ENCODE measurements around the gene NKX6-1. TPM values are rescaled to one million over a fixed set of nuclear protein-coding genes. Genes with fewer than 3 reads are reported as not detected.
A peak's percentile ranks its signal among the peaks of the same experiment; 100 is the strongest.

The NKX6-1 gene
- polyA plus RNA-seq, 3 donors, result not detected

DNA sequence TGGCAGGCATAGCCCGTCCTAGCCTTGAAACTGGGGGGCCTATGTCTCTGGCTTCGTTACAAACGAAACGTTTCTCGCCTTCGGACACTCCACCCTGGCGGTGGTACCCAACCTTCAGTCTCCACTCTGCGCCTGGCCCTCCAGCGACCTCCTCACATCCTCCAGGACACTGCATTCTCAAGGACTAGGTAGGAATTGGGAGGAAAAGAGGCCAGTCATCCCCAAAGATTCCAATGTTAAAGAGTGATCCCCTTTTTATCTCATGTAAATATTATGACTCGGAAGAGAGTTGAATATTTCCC lies 2.1 kb upstream of the NKX6-1 start:
- H3K27ac Mint-ChIP-seq, result no peak overlapping the region
- no peaks in the 10 kb centered on the region for H3K36me3 ChIP-seq (replicated peaks in 1 of 2; ENCODE audit: control insufficient read depth in 1 of 2, insufficient read depth in 2 of 2, low read length in 2 of 2)
- no peak overlapping the region for H2AFZ ChIP-seq (ENCODE audit: insufficient read depth, low read depth, low read length, poor library complexity, severe bottlenecking)
- H3K4me3 Mint-ChIP-seq, result peak overlapping the region in 1 of 2 donors; percentile 83
- H3K27me3 Mint-ChIP-seq (ENCODE audit: low read depth in 3 of 3), result peaks cover 88 to 93% (median 90%) of the 10 kb centered on the region in 3 donors
- peaks cover 36 to 38% of the 10 kb centered on the region in 2 donors for H3K4me1 ChIP-seq (ENCODE audit: control insufficient read depth in 1 of 2, insufficient read depth in 2 of 2, low read length in 2 of 2)
- H3K4me1 Mint-ChIP-seq, result peaks cover 42% of the 10 kb centered on the region
- peaks cover 23 to 59% of the 10 kb centered on the region in 2 donors for H3K9me3 ChIP-seq (replicated peaks in 1 of 2; ENCODE audit: control insufficient read depth in 1 of 2, insufficient read depth in 1 of 2, low read length in 2 of 2)
- no peak overlapping the region for H3K27ac ChIP-seq (ENCODE audit: low read depth in 1 of 2, low read length in 2 of 2)
- H3K9ac ChIP-seq (ENCODE audit: insufficient read depth, low read length, poor library complexity, severe bottlenecking), result no peak overlapping the region
- intact Hi-C loops (cut with micrococcal nuclease), result loop anchor here (10.0 kb wide), 2 partner anchors 846 to 856 kb away; no protein-coding TSS in a partner anchor
- 0% methylated on average over 4 of the region's 10 CpGs for WGBS (ENCODE audit: insufficient coverage)
- no peak overlapping the region for H3K4me3 ChIP-seq (replicated peaks in 1 of 3; ENCODE audit: low read depth in 2 of 3, low read length in 3 of 3)
- DNase-seq, result no peak
- TF ChIP-seq, protein P1, sequence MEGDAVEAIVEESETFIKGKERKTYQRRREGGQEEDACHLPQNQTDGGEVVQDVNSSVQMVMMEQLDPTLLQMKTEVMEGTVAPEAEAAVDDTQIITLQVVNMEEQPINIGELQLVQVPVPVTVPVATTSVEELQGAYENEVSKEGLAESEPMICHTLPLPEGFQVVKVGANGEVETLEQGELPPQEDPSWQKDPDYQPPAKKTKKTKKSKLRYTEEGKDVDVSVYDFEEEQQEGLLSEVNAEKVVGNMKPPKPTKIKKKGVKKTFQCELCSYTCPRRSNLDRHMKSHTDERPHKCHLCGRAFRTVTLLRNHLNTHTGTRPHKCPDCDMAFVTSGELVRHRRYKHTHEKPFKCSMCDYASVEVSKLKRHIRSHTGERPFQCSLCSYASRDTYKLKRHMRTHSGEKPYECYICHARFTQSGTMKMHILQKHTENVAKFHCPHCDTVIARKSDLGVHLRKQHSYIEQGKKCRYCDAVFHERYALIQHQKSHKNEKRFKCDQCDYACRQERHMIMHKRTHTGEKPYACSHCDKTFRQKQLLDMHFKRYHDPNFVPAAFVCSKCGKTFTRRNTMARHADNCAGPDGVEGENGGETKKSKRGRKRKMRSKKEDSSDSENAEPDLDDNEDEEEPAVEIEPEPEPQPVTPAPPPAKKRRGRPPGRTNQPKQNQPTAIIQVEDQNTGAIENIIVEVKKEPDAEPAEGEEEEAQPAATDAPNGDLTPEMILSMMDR (IDR thresholded peaks at IDR 0.05), result no peak
- peaks cover 12 to 30% of the 10 kb centered on the region in 2 donors for H3K36me3 Mint-ChIP-seq
- no peaks in the 10 kb centered on the region for H3K79me2 ChIP-seq (ENCODE audit: insufficient read depth, low read length)
- peaks cover 85 to 96% of the 10 kb centered on the region in 2 donors for H3K27me3 ChIP-seq (ENCODE audit: control insufficient read depth in 2 of 2, insufficient read depth in 2 of 2, low read length in 2 of 2)
- no peaks in the 10 kb centered on the region for H4K20me1 ChIP-seq (ENCODE audit: insufficient read depth, low read length)
- H3K4me2 ChIP-seq (replicated peaks; ENCODE audit: extremely low read depth, low read length, poor library complexity, severe bottlenecking), result no peak overlapping the region
- peaks cover 0 to 56% (median 47%) of the 10 kb centered on the region in 7 donors for H3K9me3 Mint-ChIP-seq

DNA sequence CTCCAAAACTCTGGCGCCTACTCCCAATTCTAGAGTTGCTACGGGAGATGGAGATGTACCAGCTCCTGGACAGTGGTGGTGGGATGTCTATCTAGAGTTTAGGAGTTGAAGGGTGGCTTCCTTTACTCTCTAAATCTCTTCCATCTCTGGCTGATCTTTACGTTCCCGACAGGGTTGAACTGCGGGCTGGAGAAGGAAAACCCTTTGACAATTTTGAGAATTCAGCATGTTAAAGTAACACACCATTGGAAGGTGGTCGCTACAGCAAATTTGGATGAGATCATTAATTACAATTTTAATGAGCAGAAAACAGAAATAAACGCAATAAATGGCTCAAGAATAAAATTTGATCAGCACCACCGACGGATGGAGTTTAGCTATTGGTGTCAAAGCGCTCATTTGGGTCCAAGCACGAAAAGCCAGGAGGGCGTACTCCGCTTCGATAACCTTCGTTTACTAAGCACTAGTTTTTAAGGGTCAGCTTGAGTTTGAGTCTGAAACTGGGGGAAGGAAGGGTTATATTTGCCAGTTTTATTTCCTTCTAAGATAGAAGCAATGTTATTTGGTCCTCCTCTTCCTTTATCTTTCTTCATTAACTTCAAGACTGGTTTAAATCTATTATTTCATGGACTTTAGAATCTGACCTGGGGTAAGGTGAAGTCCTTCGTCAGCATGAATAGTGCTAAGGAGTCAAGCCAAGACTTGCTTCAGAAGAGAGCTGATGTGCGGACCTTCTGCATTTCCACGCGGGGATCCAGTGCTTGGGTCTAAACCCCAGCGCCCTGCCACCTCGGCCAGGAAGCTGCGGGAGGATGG lies 1.5 kb upstream of the NKX6-1 start:
- peaks cover 0 to 61% (median 52%) of the 10 kb centered on the region in 7 donors for H3K9me3 Mint-ChIP-seq
- H3K36me3 ChIP-seq (replicated peaks in 1 of 2; ENCODE audit: control insufficient read depth in 1 of 2, insufficient read depth in 2 of 2, low read length in 2 of 2), result no peaks in the 10 kb centered on the region
- H3K4me1 ChIP-seq (ENCODE audit: control insufficient read depth in 1 of 2, insufficient read depth in 2 of 2, low read length in 2 of 2), result peaks cover 36 to 41% of the 10 kb centered on the region in 2 donors
- DNase-seq, result no peak
- WGBS (ENCODE audit: insufficient coverage), result 15% methylated on average over 12 of the region's 22 CpGs
- H4K20me1 ChIP-seq (ENCODE audit: insufficient read depth, low read length), result no peaks in the 10 kb centered on the region
- peak overlapping the region in 1 of 2 donors; percentile 96 for H3K4me3 Mint-ChIP-seq
- H3K4me3 ChIP-seq (replicated peaks in 1 of 3; ENCODE audit: low read depth in 2 of 3, low read length in 3 of 3), result no peak overlapping the region
- no peak overlapping the region for H2AFZ ChIP-seq (ENCODE audit: insufficient read depth, low read depth, low read length, poor library complexity, severe bottlenecking)
- no peak overlapping the region for H3K27ac ChIP-seq (ENCODE audit: low read depth in 1 of 2, low read length in 2 of 2)
- H3K36me3 Mint-ChIP-seq, result peaks cover 12 to 31% of the 10 kb centered on the region in 2 donors
- H3K4me2 ChIP-seq (replicated peaks; ENCODE audit: extremely low read depth, low read length, poor library complexity, severe bottlenecking), result no peak overlapping the region
- TF ChIP-seq, protein P1 (IDR thresholded peaks at IDR 0.05), result no peak
- peaks cover 47% of the 10 kb centered on the region for H3K4me1 Mint-ChIP-seq
- H3K27me3 ChIP-seq (ENCODE audit: control insufficient read depth in 2 of 2, insufficient read depth in 2 of 2, low read length in 2 of 2), result peaks cover 86 to 96% of the 10 kb centered on the region in 2 donors
- peaks cover 23 to 62% of the 10 kb centered on the region in 2 donors for H3K9me3 ChIP-seq (replicated peaks in 1 of 2; ENCODE audit: control insufficient read depth in 1 of 2, insufficient read depth in 1 of 2, low read length in 2 of 2)
- no peak overlapping the region for H3K9ac ChIP-seq (ENCODE audit: insufficient read depth, low read length, poor library complexity, severe bottlenecking)
- no peaks in the 10 kb centered on the region for H3K79me2 ChIP-seq (ENCODE audit: insufficient read depth, low read length)
- H3K27ac Mint-ChIP-seq, result no peak overlapping the region
- H3K27me3 Mint-ChIP-seq (ENCODE audit: low read depth in 3 of 3), result peaks cover 89 to 93% (median 92%) of the 10 kb centered on the region in 3 donors
- intact Hi-C loops (cut with micrococcal nuclease), result loop anchor here (10.0 kb wide), 2 partner anchors 846 to 856 kb away; no protein-coding TSS in a partner anchor
